H9 (cell line): Measurements from ENCODE around the gene THSD7B. TPM values are rescaled to one million over a fixed set of nuclear protein-coding genes. Genes with fewer than 3 reads are reported as not detected.

Experiments
- DNase-seq: peaks from one replicate; pipeline ENCODE4 v3.0.0-alpha.2; 2017
- H2AFZ ChIP-seq: one replicate; pipeline ENCODE4 v1.6.1; 2013; ENCODE audit warnings: mild to moderate bottlenecking, low read length, control low read depth, moderate library complexity
- H2AK5ac ChIP-seq: 2 replicates; pipeline ENCODE4 v1.6.1; 2013; ENCODE audit warnings: low read length, control low read depth, mixed read lengths; ENCODE audit not compliant: insufficient read length
- H2BK120ac ChIP-seq: one replicate; pipeline ENCODE4 v1.6.1; 2013; ENCODE audit warnings: low read depth, mild to moderate bottlenecking, low read length, control low read depth, inconsistent platforms; ENCODE audit not compliant: poor library complexity, severe bottlenecking
- H2BK12ac ChIP-seq: 2 replicates; pipeline ENCODE4 v1.6.1; 2013; ENCODE audit warnings: low read length, control low read depth, mixed read lengths, low read depth; ENCODE audit not compliant: insufficient read length
- H2BK15ac ChIP-seq: 2 replicates; pipeline ENCODE4 v1.6.1; 2013; ENCODE audit warnings: low read depth, low read length, control low read depth
- H2BK20ac ChIP-seq: one replicate; pipeline ENCODE4 v1.6.1; 2013; ENCODE audit warnings: low read depth, mild to moderate bottlenecking, low read length, control low read depth, inconsistent platforms; ENCODE audit not compliant: poor library complexity, severe bottlenecking
- H2BK5ac ChIP-seq: 2 replicates; pipeline ENCODE4 v1.6.1; 2013; ENCODE audit warnings: low read length, control low read depth, mixed read lengths; ENCODE audit not compliant: insufficient read length
- H3K14ac ChIP-seq: 2 replicates; pipeline ENCODE4 v1.6.1; 2013; ENCODE audit warnings: low read length, control low read depth; ENCODE audit not compliant: insufficient read depth
- H3K18ac ChIP-seq: 2 replicates; pipeline ENCODE4 v1.6.1; 2013; ENCODE audit warnings: low read depth, mild to moderate bottlenecking, mixed read lengths, low read length, control low read depth; ENCODE audit not compliant: insufficient read length
- H3K23ac ChIP-seq: 2 replicates; pipeline ENCODE4 v1.6.1; 2013; ENCODE audit warnings: low read length, control low read depth, mixed read lengths, low read depth; ENCODE audit not compliant: insufficient read length
- H3K23me2 ChIP-seq: 2 replicates; pipeline ENCODE4 v1.6.1; 2013; ENCODE audit warnings: low read depth, mild to moderate bottlenecking, mixed read lengths, low read length, control low read depth; ENCODE audit not compliant: insufficient read length, poor library complexity, severe bottlenecking
- H3K27ac ChIP-seq: 2 replicates; pipeline ENCODE4 v1.5.1; 2013; ENCODE audit warnings: low read length, control low read depth, mixed read lengths, low read depth; ENCODE audit not compliant: insufficient read length
- H3K27me3 ChIP-seq: 2 replicates; pipeline ENCODE4 v1.6.1; 2013; ENCODE audit warnings: low read length, control low read depth, inconsistent platforms; ENCODE audit not compliant: insufficient read depth
- H3K4ac ChIP-seq: 2 replicates; pipeline ENCODE4 v1.6.1; 2013; ENCODE audit warnings: low read depth, mild to moderate bottlenecking, control low read depth, inconsistent platforms, low read length, moderate library complexity
- H3K4me1 ChIP-seq: 2 replicates; pipeline ENCODE4 v1.6.1; 2013; ENCODE audit warnings: low read length, control low read depth, inconsistent platforms; ENCODE audit not compliant: insufficient read depth
- H3K4me2 ChIP-seq: 2 replicates; pipeline ENCODE4 v1.6.1; 2013; ENCODE audit warnings: low read length, control low read depth, mixed read lengths; ENCODE audit not compliant: insufficient read length, insufficient read depth
- H3K56ac ChIP-seq: 2 replicates; pipeline ENCODE4 v1.6.1; 2013; ENCODE audit warnings: low read depth, mild to moderate bottlenecking, mixed read lengths, low read length, control low read depth; ENCODE audit not compliant: insufficient read length
- H3K79me1 ChIP-seq: 2 replicates; pipeline ENCODE4 v1.6.1; 2013; ENCODE audit warnings: low read depth, mild to moderate bottlenecking, moderate library complexity, low read length, control low read depth, inconsistent platforms; ENCODE audit not compliant: insufficient read depth, poor library complexity, severe bottlenecking
- H3K79me2 ChIP-seq: 2 replicates; pipeline ENCODE4 v1.6.1; 2013; ENCODE audit warnings: low read length, control low read depth, inconsistent platforms; ENCODE audit not compliant: insufficient read depth
- H3K9ac ChIP-seq: 2 replicates; pipeline ENCODE4 v1.6.1; 2013; ENCODE audit warnings: low read length, control low read depth, mixed read lengths; ENCODE audit not compliant: insufficient read length; ENCODE audit errors: extremely low read depth
- H3K9me3 ChIP-seq: one replicate; pipeline ENCODE4 v1.6.1; 2013; ENCODE audit warnings: low read depth, low read length, inconsistent platforms; ENCODE audit not compliant: control insufficient read depth
- H3T11ph ChIP-seq: one replicate; pipeline ENCODE4 v1.6.1; 2013; ENCODE audit warnings: mild to moderate bottlenecking, low read length, control low read depth, inconsistent platforms
- H4K20me1 ChIP-seq: one replicate; pipeline ENCODE4 v1.6.1; 2013; ENCODE audit not compliant: control insufficient read depth, insufficient read length, insufficient read depth
- H4K5ac ChIP-seq: 2 replicates; pipeline ENCODE4 v1.6.1; 2013; ENCODE audit warnings: low read depth, mild to moderate bottlenecking, mixed read lengths, low read length, control low read depth; ENCODE audit not compliant: insufficient read length
- H4K8ac ChIP-seq: replicated peaks from 2 replicates; pipeline ENCODE4 v1.6.1; 2013; ENCODE audit warnings: low read length, control low read depth, mixed read lengths, low read depth; ENCODE audit not compliant: insufficient read length
- H4K91ac ChIP-seq: 2 replicates; pipeline ENCODE4 v1.6.1; 2013; ENCODE audit warnings: low read depth, mild to moderate bottlenecking, moderate library complexity, mixed read lengths, low read length, control low read depth; ENCODE audit not compliant: insufficient read length
- H3K27ac Mint-ChIP-seq, 3 experiments: 2 replicates in 2 of 3; 3 replicates in 1 of 3; pipeline ENCODE4 v1.8.0; 2020 to 2021; ENCODE audit warnings: mixed read lengths in 3 of 3, mild to moderate bottlenecking in 1 of 3, moderate library complexity in 1 of 3
- H3K27me3 Mint-ChIP-seq: 2 replicates; pipeline ENCODE4 v1.8.0; 2021; ENCODE audit warnings: low read depth, mild to moderate bottlenecking, moderate library complexity, mixed read lengths
- H3K36me3 Mint-ChIP-seq, 3 experiments: 2 replicates in 2 of 3; 3 replicates in 1 of 3; pipeline ENCODE4 v1.8.0; 2020 to 2021; ENCODE audit warnings: low read depth in 3 of 3, mixed read lengths in 3 of 3; ENCODE audit not compliant: insufficient read depth in 1 of 3
- H3K4me1 Mint-ChIP-seq, 2 experiments: 2 replicates each; pipeline ENCODE4 v1.8.0; 2020; ENCODE audit warnings: mixed read lengths in 2 of 2
- H3K4me3 Mint-ChIP-seq, 2 experiments: 2 replicates in 1 of 2; 3 replicates in 1 of 2; pipeline ENCODE4 v1.8.0; 2020 to 2021; ENCODE audit warnings: mild to moderate bottlenecking in 2 of 2, mixed read lengths in 2 of 2, moderate library complexity in 1 of 2
- H3K9me3 Mint-ChIP-seq, 2 experiments: 2 replicates in 1 of 2; 3 replicates in 1 of 2; pipeline ENCODE4 v1.8.0; 2020; ENCODE audit warnings: mild to moderate bottlenecking in 2 of 2, mixed read lengths in 2 of 2, moderate library complexity in 1 of 2
- CTCF ChIP-seq: fragments of 200-600 bp; sonication (generic); conservative IDR thresholded peaks from 3 replicates; pipeline ENCODE4 v1.8.0; 2021; ENCODE audit warnings: antibody characterized with exemption, mild to moderate bottlenecking
- WGBS: extraction: QIAGEN DNeasy Blood & Tissue Kit; methylation state at CpG from one replicate; pipeline ENCODE4 v1.1.7; 2013; ENCODE audit warnings: missing lambda C conversion rate, low lambda C conversion rate, mixed read lengths; ENCODE audit not compliant: insufficient read length; ENCODE audit errors: extremely low coverage; 5-methylcytosine and 5-hydroxymethylcytosine counted together
- total RNA-seq: library from RNA; stranded (reverse); gene quantifications from 2 replicates; pipeline ENCODE4 v1.2.1, GENCODE V29; 2021

THSD7B gene
- total RNA-seq, 1 experiment from 2014 or later: 0.85 TPM

DNA sequence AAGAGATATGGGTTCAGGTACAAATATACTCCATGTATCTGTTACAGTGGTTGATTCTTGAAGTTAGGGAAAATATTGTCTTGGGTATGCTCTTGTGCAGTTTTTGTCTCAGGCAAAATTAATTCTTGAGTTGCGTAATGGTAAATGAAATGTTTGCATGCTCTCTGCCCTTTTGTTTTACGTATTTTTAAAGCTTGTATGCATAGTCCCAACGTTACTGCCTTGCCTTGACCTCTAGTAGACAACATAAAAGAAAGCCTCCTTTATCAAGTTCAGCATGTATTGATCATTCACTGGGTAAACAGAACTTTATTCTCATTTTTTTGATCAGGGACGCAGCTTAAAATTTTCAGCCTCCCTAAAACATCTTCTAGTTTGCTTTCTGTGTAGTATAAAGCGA lies 283.1 kb downstream of the THSD7B start:
- Mint-ChIP-seq H3K36me3 (no peaks in the 10 kb centered on the region), H3K4me3 (no peak overlapping the region), H3K27me3 (no peaks in the 10 kb centered on the region), H3K9me3 (no peaks in the 10 kb centered on the region), H3K27ac (no peak overlapping the region; a peak in 1 of 7 replicates), H3K4me1 (no peaks in the 10 kb centered on the region)
- Histone ChIP-seq H2BK15ac (no peak overlapping the region), H3K79me2 (no peaks in the 10 kb centered on the region), H2BK5ac (no peak overlapping the region), H3K4ac (no peak overlapping the region), H4K91ac (no peak overlapping the region), H4K8ac (no peak overlapping the region), H3K9me3 (no peaks in the 10 kb centered on the region), H2BK12ac (no peak overlapping the region), H4K20me1 (no peaks in the 10 kb centered on the region), H3K56ac (no peak overlapping the region), H3K4me1 (no peaks in the 10 kb centered on the region), H3T11ph (no peak overlapping the region), H4K5ac (no peak overlapping the region), H2BK120ac (no peak overlapping the region), H3K79me1 (no peaks in the 10 kb centered on the region), H3K14ac (no peak overlapping the region), H3K18ac (no peak overlapping the region), H3K9ac (no peak overlapping the region), H3K23me2 (no peaks in the 10 kb centered on the region), H3K4me2 (no peak overlapping the region), H3K27me3 (no peaks in the 10 kb centered on the region), H2BK20ac (no peak overlapping the region), H3K23ac (no peak overlapping the region), H2AK5ac (no peak overlapping the region), H2AFZ (no peak overlapping the region), H3K27ac (no peak overlapping the region)
- no CpG with 5 or more reads among the region's 5 CpGs for WGBS
- TF ChIP-seq CTCF: no peak
- no peak for DNase-seq
